Epithelial cell of esophagus (primary cell): ENCODE data around the gene DBN1.

Experiments
- DNase-seq: peaks from one replicate; pipeline ENCODE4 v3.0.0; 2010; ENCODE audit warnings: low read depth
- H3K4me3 ChIP-seq: 2 replicates; pipeline ENCODE4 v1.5.1; 2011; ENCODE audit warnings: mild to moderate bottlenecking, low read length, control low read depth
- CTCF ChIP-seq: IDR thresholded peaks from 2 replicates; pipeline ENCODE4 v1.5.1; 2011; ENCODE audit warnings: low read depth, mild to moderate bottlenecking, low read length, control low read depth, inconsistent platforms; ENCODE audit not compliant: insufficient read depth; ENCODE audit errors: missing control alignments

DBN1 gene

GRCh38 chr5:177439518-177440053 is 33.8 kb downstream of the DBN1 start:
- no peak overlapping the region for H3K4me3 ChIP-seq

GRCh38 chr5:177438468-177438867 is 35.0 kb downstream of the DBN1 start:
- DNase-seq = no peak
- H3K4me3 ChIP-seq = no peak overlapping the region
- no peak for TF ChIP-seq CTCF

More at GRCh38 chr5:177439518-177440053, 33.8 kb downstream of the DBN1 start:
- no peak for TF ChIP-seq CTCF
- DNase-seq = no peak

GRCh38 chr5:177437623-177438022 is 35.8 kb downstream of the DBN1 start:
- no peak overlapping the region for H3K4me3 ChIP-seq
- no peak for DNase-seq
- no peak for TF ChIP-seq CTCF

GRCh38 chr5:177435847-177436536 is 37.4 kb downstream of the DBN1 start:
- TF ChIP-seq CTCF = no peak
- H3K4me3 ChIP-seq = no peak overlapping the region
- no peak for DNase-seq

GRCh38 chr5:177434942-177435738 is 38.3 kb downstream of the DBN1 start:
- TF ChIP-seq CTCF = no peak
- H3K4me3 ChIP-seq = no peak overlapping the region
- DNase-seq = no peak

- DNase-seq = no peak
- no peak overlapping the region for H3K4me3 ChIP-seq
- TF ChIP-seq CTCF = no peak
Observed at GRCh38 chr5:177434437-177434836, 39.0 kb downstream of the DBN1 start.
